ENCODE measurements around the gene BBIP1. TPM values are rescaled to one million over a fixed set of nuclear protein-coding genes. Genes with fewer than 3 reads are reported as not detected.
A peak's percentile ranks its signal among the peaks of the same experiment; 100 is the strongest.
"Not testable (repeated sequence)": the region's sequence is repeated elsewhere in the genome, so short reads cannot be mapped to it uniquely, and the experiment has no call there.

Gene BBIP1
- total RNA-seq, 1 donor from 2014 or later, result 33.6 TPM

- no peak for TF ChIP-seq CTCF (conservative IDR thresholded peaks at IDR 0.05)
- H3K27ac Mint-ChIP-seq (ENCODE audit: unreplicated experiment), result no peak overlapping the region
Measured at GRCh38 chr10:110923856-110924493, 5.0 kb upstream of the BBIP1 start.

GRCh38 chr10:110919971-110920881 lies 1.2 kb upstream of the BBIP1 start:
- Mint-ChIP-seq H3K9me3 (no peaks in the 10 kb centered on the region), H3K27me3 (ENCODE audit: low read depth) (no peaks in the 10 kb centered on the region), H3K4me3 (peak overlapping the region; percentile 92), H3K4me1 (peaks cover 41% of the 10 kb centered on the region), H3K36me3 (ENCODE audit: low read depth) (no peaks in the 10 kb centered on the region), H3K27ac (ENCODE audit: unreplicated experiment) (peak overlapping the region; percentile 95)
- peak; percentile 33 for DNase-seq (ENCODE audit: low read depth, low spot score)
- no peak for TF ChIP-seq CTCF (conservative IDR thresholded peaks at IDR 0.05)

More at GRCh38 chr10:110923856-110924493, 5.0 kb upstream of the BBIP1 start:
- Mint-ChIP-seq H3K36me3 (ENCODE audit: low read depth) (no peaks in the 10 kb centered on the region), H3K4me3 (no peak overlapping the region), H3K9me3 (no peaks in the 10 kb centered on the region), H3K27me3 (ENCODE audit: low read depth) (no peaks in the 10 kb centered on the region), H3K4me1 (peaks cover 22% of the 10 kb centered on the region)
- DNase-seq (ENCODE audit: low read depth, low spot score), result no peak

- peak; percentile 90 for DNase-seq (ENCODE audit: low read depth, low spot score)
- H3K36me3 Mint-ChIP-seq (ENCODE audit: low read depth), result no peaks in the 10 kb centered on the region
- peak within 1 kb of the TSS; percentile 99 for H3K27ac Mint-ChIP-seq (ENCODE audit: unreplicated experiment)
- H3K27me3 Mint-ChIP-seq (ENCODE audit: low read depth), result no peaks in the 10 kb centered on the region
- H3K4me3 Mint-ChIP-seq, result peak within 1 kb of the TSS; percentile 100
- no peaks in the 10 kb centered on the region for H3K9me3 Mint-ChIP-seq
- peaks cover 41% of the 10 kb centered on the region for H3K4me1 Mint-ChIP-seq
- no peak for TF ChIP-seq CTCF (conservative IDR thresholded peaks at IDR 0.05)
Measured at GRCh38 chr10:110919349-110919931, 460 bp upstream of the BBIP1 start, which contains the start of gene SHOC2. Gene SHOC2, plus strand, starts transcription at chr10:110919604. Its CDS starts 44,755 bp downstream, at chr10:110964359.

GRCh38 chr10:110918269-110918642 lies 724 bp downstream of the BBIP1 start:
- Mint-ChIP-seq H3K27ac (ENCODE audit: unreplicated experiment) (peak overlapping the region; percentile 60), H3K27me3 (ENCODE audit: low read depth) (no peaks in the 10 kb centered on the region), H3K4me1 (peaks cover 36% of the 10 kb centered on the region), H3K36me3 (ENCODE audit: low read depth) (no peaks in the 10 kb centered on the region), H3K4me3 (peak overlapping the region; percentile 100), H3K9me3 (no peaks in the 10 kb centered on the region)
- TF ChIP-seq CTCF (conservative IDR thresholded peaks at IDR 0.05), result peak; percentile 8
- DNase-seq (ENCODE audit: low read depth, low spot score), result peak; percentile 88

GRCh38 chr10:110916554-110917346 lies 2.2 kb downstream of the BBIP1 start:
- H3K27me3 Mint-ChIP-seq (ENCODE audit: low read depth), result no peaks in the 10 kb centered on the region
- no peaks in the 10 kb centered on the region for H3K9me3 Mint-ChIP-seq
- H3K4me3 Mint-ChIP-seq, result peak overlapping the region; percentile 100
- no peaks in the 10 kb centered on the region for H3K36me3 Mint-ChIP-seq (ENCODE audit: low read depth)
- no peak overlapping the region for H3K27ac Mint-ChIP-seq (ENCODE audit: unreplicated experiment)
- TF ChIP-seq CTCF (conservative IDR thresholded peaks at IDR 0.05), result no peak
- peaks cover 29% of the 10 kb centered on the region for H3K4me1 Mint-ChIP-seq
- DNase-seq (ENCODE audit: low read depth, low spot score), result no peak

GRCh38 chr10:110915600-110915999 lies 3.4 kb downstream of the BBIP1 start:
- H3K9me3 Mint-ChIP-seq; H3K4me3 Mint-ChIP-seq; DNase-seq (ENCODE audit: low read depth, low spot score); H3K27ac Mint-ChIP-seq (ENCODE audit: unreplicated experiment); H3K27me3 Mint-ChIP-seq (ENCODE audit: low read depth); H3K36me3 Mint-ChIP-seq (ENCODE audit: low read depth): not testable (repeated sequence)
- peaks cover 24% of the 10 kb centered on the region for H3K4me1 Mint-ChIP-seq
